ENCODE data around the gene MTRF1L.

DNA sequence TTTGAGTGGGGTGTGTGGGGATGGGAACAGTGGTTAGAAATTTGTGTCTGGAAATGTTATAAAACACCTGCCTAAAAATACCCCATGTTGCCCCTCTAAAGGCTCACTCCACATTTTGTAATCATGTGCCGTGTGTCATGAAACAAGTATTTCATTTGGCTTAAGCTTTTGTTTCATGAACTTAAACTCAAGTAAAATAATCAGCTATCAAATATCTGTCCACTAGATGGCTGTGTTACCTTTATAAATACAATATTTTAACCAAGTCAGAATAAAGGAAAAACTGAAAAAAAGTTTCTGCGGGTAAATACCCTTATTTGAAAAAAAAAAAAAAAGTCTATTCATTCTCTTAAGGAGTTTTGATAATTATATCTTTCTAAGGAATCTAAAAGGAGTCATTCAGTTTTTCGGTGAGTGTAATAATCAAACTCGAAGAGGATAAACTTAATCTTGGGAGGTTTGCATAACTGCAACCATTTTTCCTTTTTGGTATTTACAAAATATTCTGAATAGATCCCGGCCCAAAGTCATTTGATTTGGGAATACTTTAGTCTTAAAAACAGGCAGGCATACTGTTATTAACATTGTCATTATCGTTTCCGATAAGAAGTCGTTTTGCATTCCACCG, 29.9 kb upstream of the MTRF1L start:
- TF ChIP-seq, protein P1, sequence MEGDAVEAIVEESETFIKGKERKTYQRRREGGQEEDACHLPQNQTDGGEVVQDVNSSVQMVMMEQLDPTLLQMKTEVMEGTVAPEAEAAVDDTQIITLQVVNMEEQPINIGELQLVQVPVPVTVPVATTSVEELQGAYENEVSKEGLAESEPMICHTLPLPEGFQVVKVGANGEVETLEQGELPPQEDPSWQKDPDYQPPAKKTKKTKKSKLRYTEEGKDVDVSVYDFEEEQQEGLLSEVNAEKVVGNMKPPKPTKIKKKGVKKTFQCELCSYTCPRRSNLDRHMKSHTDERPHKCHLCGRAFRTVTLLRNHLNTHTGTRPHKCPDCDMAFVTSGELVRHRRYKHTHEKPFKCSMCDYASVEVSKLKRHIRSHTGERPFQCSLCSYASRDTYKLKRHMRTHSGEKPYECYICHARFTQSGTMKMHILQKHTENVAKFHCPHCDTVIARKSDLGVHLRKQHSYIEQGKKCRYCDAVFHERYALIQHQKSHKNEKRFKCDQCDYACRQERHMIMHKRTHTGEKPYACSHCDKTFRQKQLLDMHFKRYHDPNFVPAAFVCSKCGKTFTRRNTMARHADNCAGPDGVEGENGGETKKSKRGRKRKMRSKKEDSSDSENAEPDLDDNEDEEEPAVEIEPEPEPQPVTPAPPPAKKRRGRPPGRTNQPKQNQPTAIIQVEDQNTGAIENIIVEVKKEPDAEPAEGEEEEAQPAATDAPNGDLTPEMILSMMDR (IDR thresholded peaks at IDR 0.05; ENCODE audit: low read depth, low read length), result no peak
- TF ChIP-seq MYC (IDR thresholded peaks at IDR 0.05; ENCODE audit: low read depth, low read length), result no peak
